ENCODE data around the gene DYNC1I1.

Gene DYNC1I1

DNA sequence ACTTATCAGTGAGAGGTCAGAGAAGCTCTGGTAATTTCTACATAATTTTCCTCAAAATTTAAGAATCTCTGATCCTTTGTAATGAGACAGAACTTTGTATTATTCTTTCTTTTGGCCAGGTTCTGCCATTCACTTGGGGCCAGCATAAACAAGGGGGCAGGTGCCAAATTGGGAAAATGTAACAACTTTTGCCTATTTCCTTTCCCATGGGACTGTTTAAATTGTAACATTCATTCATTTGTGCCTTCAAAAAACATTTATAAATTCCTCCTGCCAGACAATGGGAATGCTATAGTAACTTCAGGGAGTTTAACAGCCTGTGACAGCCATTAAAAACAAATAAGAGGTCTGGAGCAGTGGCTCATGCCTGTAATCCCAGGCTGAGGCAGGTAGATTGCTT is 12.4 kb downstream of the DYNC1I1 start:
- H3K4me3 ChIP-seq, result no peak overlapping the region
- TF ChIP-seq Cebpa-rat (IDR thresholded peaks at IDR 0.05), result no peak

DNA sequence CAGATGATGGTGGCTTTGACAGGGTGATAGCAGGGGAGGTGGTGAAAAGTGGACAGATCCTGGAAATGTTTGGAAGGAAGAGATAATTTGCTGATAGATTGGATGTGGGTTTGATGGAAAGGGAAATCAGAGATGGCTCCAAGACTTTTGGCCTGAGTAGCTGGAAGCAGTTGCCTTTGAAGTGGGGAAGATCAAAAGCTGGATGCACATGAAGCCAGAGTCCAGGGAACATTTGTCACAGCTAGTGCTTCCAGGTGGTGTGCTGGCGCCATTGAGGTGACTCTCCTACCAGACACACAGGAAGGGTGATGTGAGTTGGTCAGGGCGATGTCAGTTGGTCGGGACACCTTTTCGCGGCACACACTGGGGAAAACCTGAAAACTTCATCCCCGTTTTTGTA is 15.9 kb downstream of the DYNC1I1 start:
- H3K4me2 ChIP-seq, result no peak overlapping the region
- no peak for TF ChIP-seq Cebpa-rat (IDR thresholded peaks at IDR 0.05)

More for the DNA sequence above, 12.4 kb downstream of the DYNC1I1 start:
- Histone ChIP-seq H4K20me1 (no peaks in the 10 kb centered on the region), H3K4me1 (no peaks in the 10 kb centered on the region), H3K9me3 (peaks cover 6% of the 10 kb centered on the region; the same call in 1 of the 2 replicates), H3K27me3 (0 out of 2 replicates have a peak, but pooled peaks cover 4% of the 10 kb centered on the region), H3K9ac (no peak overlapping the region), H3K36me3 (no peaks in the 10 kb centered on the region), H3K27ac (no peak overlapping the region), H3K4me2 (no peak overlapping the region)

DNA sequence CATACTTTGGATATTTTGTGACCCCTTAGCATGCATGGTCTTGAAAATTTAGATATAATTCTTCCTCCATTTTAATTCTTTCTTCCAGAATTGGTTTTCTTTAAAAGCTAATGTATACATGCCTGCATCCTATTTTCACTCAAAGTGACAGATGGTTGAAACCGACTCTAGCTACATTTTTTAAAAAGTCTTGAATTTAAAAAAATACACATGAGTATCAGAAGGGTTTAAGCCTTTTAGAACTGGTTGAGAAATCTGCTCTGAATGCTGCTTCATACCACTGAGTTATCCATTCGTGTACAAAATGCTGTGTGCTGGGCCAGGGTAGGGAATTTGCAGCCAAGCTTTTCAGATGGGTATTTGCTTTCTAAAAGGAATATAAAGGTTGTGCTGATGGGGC is 16.5 kb downstream of the DYNC1I1 start:
- Histone ChIP-seq H3K4me2 (no peak overlapping the region), H3K4me1 (no peaks in the 10 kb centered on the region), H3K27ac (no peak overlapping the region), H3K4me3 (no peak overlapping the region), H4K20me1 (no peaks in the 10 kb centered on the region), H3K9ac (no peak overlapping the region), H3K27me3 (no peaks in the 10 kb centered on the region), H3K36me3 (no peaks in the 10 kb centered on the region), H3K9me3 (no peaks in the 10 kb centered on the region)
- no peak for TF ChIP-seq Cebpa-rat (IDR thresholded peaks at IDR 0.05)

More for the DNA sequence above, 15.9 kb downstream of the DYNC1I1 start:
- Histone ChIP-seq H3K9ac (no peak overlapping the region), H3K9me3 (no peaks in the 10 kb centered on the region), H4K20me1 (no peaks in the 10 kb centered on the region), H3K36me3 (no peaks in the 10 kb centered on the region), H3K27me3 (no peaks in the 10 kb centered on the region), H3K4me1 (no peaks in the 10 kb centered on the region), H3K27ac (no peak overlapping the region), H3K4me3 (no peak overlapping the region)

DNA sequence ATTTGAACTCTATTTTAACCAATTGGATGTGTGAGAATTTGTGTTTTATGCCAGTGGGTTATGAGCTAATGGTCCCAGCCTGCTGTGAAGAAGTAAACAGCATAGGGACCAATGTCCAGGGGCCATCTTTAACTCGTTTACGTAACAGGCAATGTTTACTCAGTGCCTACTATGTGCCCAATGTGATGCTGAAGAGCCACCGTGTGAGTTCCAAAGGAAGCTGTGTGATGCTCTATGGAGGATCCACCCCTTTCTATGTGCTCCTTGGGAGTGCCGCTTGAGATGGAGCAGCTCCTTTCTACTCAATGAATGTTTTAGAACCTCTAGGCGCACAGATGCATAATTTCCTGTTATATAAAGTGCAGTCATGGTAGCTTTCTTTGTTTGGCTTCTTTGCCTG is 21.3 kb downstream of the DYNC1I1 start:
- Histone ChIP-seq H3K9me3 (no peaks in the 10 kb centered on the region), H3K36me3 (no peaks in the 10 kb centered on the region), H3K27me3 (no peaks in the 10 kb centered on the region), H3K4me2 (no peak overlapping the region), H3K9ac (no peak overlapping the region), H4K20me1 (no peaks in the 10 kb centered on the region), H3K4me1 (no peaks in the 10 kb centered on the region), H3K4me3 (no peak overlapping the region), H3K27ac (no peak overlapping the region)
- no peak for TF ChIP-seq Cebpa-rat (IDR thresholded peaks at IDR 0.05)

DNA sequence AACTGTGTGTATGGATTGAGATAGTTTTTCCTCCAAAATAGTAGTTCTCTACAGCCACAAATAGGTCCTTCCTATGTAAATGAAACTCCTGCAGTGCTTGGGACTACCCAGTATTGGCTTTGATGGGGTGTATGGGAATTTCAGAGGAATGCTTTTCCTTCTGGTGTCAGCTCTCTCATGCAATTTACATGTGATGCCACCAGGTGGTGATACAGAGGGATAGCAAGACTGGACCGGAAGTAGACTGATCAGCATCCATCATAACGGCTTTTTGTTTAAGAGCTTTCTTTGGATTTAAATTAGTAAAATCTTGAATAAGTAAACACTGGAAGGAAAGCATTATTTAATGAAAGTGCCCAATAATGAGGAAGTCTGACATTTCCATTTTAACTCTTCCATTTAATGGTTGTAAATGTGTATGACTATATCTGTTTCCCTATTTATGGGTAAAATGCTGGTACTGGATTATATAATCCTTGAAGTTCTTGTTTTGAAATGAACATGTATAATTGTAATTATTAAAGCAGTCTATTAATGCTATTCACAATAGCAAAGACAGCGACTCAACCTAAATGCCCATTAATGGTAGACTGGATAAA is 22.7 kb downstream of the DYNC1I1 start:
- Histone ChIP-seq H3K36me3 (no peaks in the 10 kb centered on the region), H3K4me3 (no peak overlapping the region)

DNA sequence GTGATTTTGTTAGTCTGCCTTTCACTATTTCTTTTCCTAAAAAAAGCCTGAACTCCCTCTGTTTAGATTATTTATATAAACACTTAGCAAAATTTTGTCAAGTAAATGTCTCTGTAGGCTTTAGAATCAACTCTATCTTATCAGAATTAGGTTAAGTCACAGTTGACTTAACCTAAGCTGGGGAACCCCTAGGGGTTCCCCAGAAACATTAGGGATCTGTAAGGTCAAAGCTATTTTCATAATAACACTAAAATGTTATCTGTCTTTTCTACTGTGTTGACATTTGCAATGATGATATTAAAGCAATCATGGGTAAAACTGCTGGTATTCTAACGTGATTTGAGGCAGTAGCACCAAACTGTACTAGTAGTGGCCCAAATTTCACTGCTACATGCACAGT is 24.3 kb downstream of the DYNC1I1 start:
- no peak overlapping the region for H3K9ac ChIP-seq
- H3K36me3 ChIP-seq, result no peaks in the 10 kb centered on the region
- no peaks in the 10 kb centered on the region for H4K20me1 ChIP-seq
- no peak overlapping the region for H3K4me2 ChIP-seq
- no peaks in the 10 kb centered on the region for H3K27me3 ChIP-seq
- no peak overlapping the region for H3K4me3 ChIP-seq
- H3K4me1 ChIP-seq, result no peaks in the 10 kb centered on the region
- H3K9me3 ChIP-seq, result no peaks in the 10 kb centered on the region
- no peak for TF ChIP-seq Cebpa-rat (IDR thresholded peaks at IDR 0.05)
- no peak overlapping the region for H3K27ac ChIP-seq

More for the DNA sequence above, 22.7 kb downstream of the DYNC1I1 start:
- H3K27me3 ChIP-seq, result no peaks in the 10 kb centered on the region
- H3K4me2 ChIP-seq, result no peak overlapping the region
- TF ChIP-seq Cebpa-rat (IDR thresholded peaks at IDR 0.05), result no peak
- H3K9me3 ChIP-seq, result no peaks in the 10 kb centered on the region
- no peaks in the 10 kb centered on the region for H4K20me1 ChIP-seq
- no peak overlapping the region for H3K27ac ChIP-seq
- H3K9ac ChIP-seq, result no peak overlapping the region
- H3K4me1 ChIP-seq, result no peaks in the 10 kb centered on the region

DNA sequence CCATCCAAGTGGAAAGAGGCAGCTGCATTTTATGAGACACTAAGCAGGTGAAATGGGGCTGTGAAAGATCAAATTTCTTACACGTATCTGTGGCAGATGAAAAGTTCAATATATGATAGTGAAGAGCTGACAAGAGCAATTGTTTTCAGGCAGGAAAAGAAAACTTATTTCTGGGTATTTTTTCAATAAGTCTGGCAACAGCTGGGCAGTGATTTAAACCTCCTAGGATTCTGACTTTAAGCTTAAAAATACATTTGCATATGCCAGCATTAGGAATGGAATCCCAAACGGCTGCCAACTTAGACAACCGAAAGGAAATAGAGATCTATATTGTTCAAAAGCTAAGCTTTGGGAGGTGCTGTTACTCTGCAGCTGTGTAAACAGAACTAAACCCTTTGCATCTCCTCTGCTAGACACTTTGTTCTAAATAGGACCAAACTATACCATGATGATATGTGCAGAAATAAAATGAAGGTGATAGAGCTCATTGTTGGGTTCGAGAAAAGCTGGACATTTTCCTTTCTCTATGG is 26.1 kb downstream of the DYNC1I1 start:
- no peak for TF ChIP-seq Cebpa-rat (IDR thresholded peaks at IDR 0.05)
- Histone ChIP-seq H4K20me1 (no peaks in the 10 kb centered on the region), H3K36me3 (no peaks in the 10 kb centered on the region), H3K9me3 (no peaks in the 10 kb centered on the region), H3K4me3 (no peak overlapping the region), H3K9ac (no peak overlapping the region), H3K27me3 (no peaks in the 10 kb centered on the region), H3K4me1 (no peaks in the 10 kb centered on the region), H3K27ac (no peak overlapping the region), H3K4me2 (no peak overlapping the region)

DNA sequence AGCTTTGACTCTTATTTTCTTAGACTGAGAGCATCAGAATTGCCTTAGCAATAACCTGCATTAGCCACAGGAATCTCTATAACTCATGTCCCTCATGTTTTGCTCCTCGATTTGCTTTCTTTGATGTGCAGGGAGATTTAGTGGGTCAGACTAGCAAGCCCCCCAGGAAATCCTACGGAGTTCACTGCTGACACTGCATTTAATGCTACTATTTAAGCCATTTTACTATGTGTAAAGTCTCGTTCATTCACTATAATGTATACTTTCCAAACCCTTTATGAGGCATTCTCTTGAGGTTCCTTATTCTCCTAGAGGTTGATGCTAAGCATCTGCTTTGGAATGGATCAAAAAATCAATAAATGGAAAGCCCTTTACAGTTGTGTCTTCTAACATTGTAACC is 28.4 kb downstream of the DYNC1I1 start:
- no peaks in the 10 kb centered on the region for H3K4me1 ChIP-seq
- no peaks in the 10 kb centered on the region for H3K9me3 ChIP-seq
- H3K27ac ChIP-seq, result no peak overlapping the region
- no peak overlapping the region for H3K4me2 ChIP-seq
- no peak overlapping the region for H3K4me3 ChIP-seq
- TF ChIP-seq Cebpa-rat (IDR thresholded peaks at IDR 0.05), result no peak
- H3K9ac ChIP-seq, result no peak overlapping the region
- no peaks in the 10 kb centered on the region for H3K36me3 ChIP-seq
- H3K27me3 ChIP-seq, result no peaks in the 10 kb centered on the region
- no peaks in the 10 kb centered on the region for H4K20me1 ChIP-seq

DNA sequence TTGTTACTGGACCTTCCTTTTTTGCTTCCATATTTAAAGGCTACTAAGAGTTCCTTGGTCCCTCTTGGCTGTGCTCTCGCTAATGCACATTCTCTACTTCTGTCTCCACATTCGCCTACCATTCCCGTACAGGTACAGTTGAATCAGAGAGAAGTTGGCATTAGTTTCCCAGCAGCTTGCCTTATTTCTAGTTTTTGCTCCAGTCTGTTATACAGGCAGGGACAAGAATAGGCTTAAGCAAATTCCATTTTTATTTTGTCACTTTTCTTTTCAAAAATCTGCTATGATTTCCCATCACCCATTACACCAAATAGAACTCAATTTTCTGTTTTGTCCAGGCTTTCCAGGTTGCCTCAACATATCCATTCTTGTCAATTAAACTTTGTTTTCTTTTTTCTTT is 29.9 kb downstream of the DYNC1I1 start:
- H3K27me3 ChIP-seq, result no peaks in the 10 kb centered on the region

DNA sequence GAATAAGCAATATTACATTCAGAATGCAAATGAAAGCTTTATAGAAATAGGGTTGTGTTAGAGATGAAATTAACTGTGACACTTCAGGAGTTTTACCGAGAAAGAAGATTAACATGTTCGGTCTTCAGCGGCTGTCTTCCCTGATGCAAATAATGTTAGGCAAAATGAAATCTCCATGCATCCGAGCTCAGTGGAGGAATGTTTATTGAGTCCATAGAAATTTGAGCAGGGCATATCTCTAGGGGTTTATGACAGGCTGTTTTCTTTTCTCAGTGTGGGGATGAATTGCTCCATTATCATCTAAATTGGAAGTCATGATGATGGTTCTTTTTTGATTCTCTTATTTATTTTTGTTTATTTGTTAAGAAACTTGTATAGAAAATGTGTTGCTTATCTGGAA is 31.7 kb downstream of the DYNC1I1 start:
- no peaks in the 10 kb centered on the region for H3K27me3 ChIP-seq
- no peak overlapping the region for H3K9ac ChIP-seq
- no peaks in the 10 kb centered on the region for H3K4me1 ChIP-seq
- H3K9me3 ChIP-seq, result no peaks in the 10 kb centered on the region
- H4K20me1 ChIP-seq, result no peaks in the 10 kb centered on the region
- no peaks in the 10 kb centered on the region for H3K36me3 ChIP-seq
- TF ChIP-seq Cebpa-rat (IDR thresholded peaks at IDR 0.05), result no peak
- H3K4me2 ChIP-seq, result no peak overlapping the region
- H3K27ac ChIP-seq, result no peak overlapping the region
- no peak overlapping the region for H3K4me3 ChIP-seq

More for the DNA sequence above, 29.9 kb downstream of the DYNC1I1 start:
- no peak for TF ChIP-seq Cebpa-rat (IDR thresholded peaks at IDR 0.05)
- no peak overlapping the region for H3K4me2 ChIP-seq
- no peak overlapping the region for H3K27ac ChIP-seq
- H3K36me3 ChIP-seq, result no peaks in the 10 kb centered on the region
- H4K20me1 ChIP-seq, result no peaks in the 10 kb centered on the region
- no peaks in the 10 kb centered on the region for H3K9me3 ChIP-seq
- no peak overlapping the region for H3K4me3 ChIP-seq
- H3K9ac ChIP-seq, result no peak overlapping the region
- H3K4me1 ChIP-seq, result no peaks in the 10 kb centered on the region

DNA sequence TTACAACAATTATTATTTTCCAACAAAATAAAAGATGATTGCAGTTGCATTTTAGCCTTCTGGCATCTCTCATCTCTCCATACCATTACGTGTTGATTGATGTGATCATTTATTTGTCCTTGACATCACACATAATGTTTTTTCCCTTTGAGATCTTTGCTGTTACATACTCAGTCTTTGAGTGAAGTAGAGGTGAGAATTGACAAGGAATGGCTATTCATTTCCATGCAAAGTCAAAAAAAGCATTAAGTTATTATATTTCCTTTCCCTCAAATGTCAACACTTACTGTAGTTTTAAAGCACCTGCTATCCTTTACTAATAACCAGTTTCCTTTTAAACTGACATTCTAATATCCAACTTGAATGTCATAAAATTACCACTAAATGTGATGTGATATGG is 33.6 kb downstream of the DYNC1I1 start:
- Histone ChIP-seq H3K9me3 (no peaks in the 10 kb centered on the region), H4K20me1 (no peaks in the 10 kb centered on the region), H3K27me3 (no peaks in the 10 kb centered on the region), H3K4me3 (no peak overlapping the region), H3K36me3 (no peaks in the 10 kb centered on the region), H3K4me1 (no peaks in the 10 kb centered on the region), H3K4me2 (no peak overlapping the region), H3K27ac (no peak overlapping the region), H3K9ac (no peak overlapping the region)
- no peak for TF ChIP-seq Cebpa-rat (IDR thresholded peaks at IDR 0.05)
